ENCODE results near the gene SVIL.

DNA sequence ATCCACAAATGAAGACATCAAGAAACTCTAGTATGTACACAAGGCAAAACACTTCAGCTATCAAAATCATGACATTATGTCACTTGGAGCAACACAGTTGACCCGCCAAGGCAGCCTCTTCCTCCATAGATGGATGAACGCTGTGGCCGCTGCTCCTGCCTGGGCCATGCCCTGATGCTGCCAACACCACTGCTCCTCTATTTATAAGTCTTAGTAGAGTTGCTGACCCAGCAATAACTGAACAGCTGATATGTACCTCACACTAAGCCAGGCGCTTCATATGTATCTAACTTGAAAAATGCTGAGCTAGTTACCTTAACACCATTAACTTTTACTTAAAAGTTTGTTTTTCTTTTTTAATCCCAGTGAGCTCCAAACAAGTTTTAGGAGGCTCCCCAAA, 214.0 kb downstream of the SVIL start:
- TF ChIP-seq, protein P1, sequence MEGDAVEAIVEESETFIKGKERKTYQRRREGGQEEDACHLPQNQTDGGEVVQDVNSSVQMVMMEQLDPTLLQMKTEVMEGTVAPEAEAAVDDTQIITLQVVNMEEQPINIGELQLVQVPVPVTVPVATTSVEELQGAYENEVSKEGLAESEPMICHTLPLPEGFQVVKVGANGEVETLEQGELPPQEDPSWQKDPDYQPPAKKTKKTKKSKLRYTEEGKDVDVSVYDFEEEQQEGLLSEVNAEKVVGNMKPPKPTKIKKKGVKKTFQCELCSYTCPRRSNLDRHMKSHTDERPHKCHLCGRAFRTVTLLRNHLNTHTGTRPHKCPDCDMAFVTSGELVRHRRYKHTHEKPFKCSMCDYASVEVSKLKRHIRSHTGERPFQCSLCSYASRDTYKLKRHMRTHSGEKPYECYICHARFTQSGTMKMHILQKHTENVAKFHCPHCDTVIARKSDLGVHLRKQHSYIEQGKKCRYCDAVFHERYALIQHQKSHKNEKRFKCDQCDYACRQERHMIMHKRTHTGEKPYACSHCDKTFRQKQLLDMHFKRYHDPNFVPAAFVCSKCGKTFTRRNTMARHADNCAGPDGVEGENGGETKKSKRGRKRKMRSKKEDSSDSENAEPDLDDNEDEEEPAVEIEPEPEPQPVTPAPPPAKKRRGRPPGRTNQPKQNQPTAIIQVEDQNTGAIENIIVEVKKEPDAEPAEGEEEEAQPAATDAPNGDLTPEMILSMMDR (IDR thresholded peaks at IDR 0.05; ENCODE audit: poor library complexity, severe bottlenecking) = no peak
- TF ChIP-seq, protein P2, sequence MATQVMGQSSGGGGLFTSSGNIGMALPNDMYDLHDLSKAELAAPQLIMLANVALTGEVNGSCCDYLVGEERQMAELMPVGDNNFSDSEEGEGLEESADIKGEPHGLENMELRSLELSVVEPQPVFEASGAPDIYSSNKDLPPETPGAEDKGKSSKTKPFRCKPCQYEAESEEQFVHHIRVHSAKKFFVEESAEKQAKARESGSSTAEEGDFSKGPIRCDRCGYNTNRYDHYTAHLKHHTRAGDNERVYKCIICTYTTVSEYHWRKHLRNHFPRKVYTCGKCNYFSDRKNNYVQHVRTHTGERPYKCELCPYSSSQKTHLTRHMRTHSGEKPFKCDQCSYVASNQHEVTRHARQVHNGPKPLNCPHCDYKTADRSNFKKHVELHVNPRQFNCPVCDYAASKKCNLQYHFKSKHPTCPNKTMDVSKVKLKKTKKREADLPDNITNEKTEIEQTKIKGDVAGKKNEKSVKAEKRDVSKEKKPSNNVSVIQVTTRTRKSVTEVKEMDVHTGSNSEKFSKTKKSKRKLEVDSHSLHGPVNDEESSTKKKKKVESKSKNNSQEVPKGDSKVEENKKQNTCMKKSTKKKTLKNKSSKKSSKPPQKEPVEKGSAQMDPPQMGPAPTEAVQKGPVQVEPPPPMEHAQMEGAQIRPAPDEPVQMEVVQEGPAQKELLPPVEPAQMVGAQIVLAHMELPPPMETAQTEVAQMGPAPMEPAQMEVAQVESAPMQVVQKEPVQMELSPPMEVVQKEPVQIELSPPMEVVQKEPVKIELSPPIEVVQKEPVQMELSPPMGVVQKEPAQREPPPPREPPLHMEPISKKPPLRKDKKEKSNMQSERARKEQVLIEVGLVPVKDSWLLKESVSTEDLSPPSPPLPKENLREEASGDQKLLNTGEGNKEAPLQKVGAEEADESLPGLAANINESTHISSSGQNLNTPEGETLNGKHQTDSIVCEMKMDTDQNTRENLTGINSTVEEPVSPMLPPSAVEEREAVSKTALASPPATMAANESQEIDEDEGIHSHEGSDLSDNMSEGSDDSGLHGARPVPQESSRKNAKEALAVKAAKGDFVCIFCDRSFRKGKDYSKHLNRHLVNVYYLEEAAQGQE (IDR thresholded peaks at IDR 0.05; ENCODE audit: borderline replicate concordance) = no peak
